Mesothelial cell of epicardium (in vitro differentiated cells): ENCODE results near the gene EFCAB8. TPM values are rescaled to one million over a fixed set of nuclear protein-coding genes. Genes with fewer than 3 reads are reported as not detected.

ENCODE experiments used
- DNase-seq, 2 experiments: peaks; one replicate each; pipeline ENCODE4 v3.0.0; 2021; ENCODE audit warnings: low spot score in 2 of 2; ENCODE audit not compliant: unreplicated experiment in 2 of 2
- H3K27ac Mint-ChIP-seq: 2 replicates; pipeline ENCODE4 v1.8.0; 2021; ENCODE audit warnings: mixed read lengths
- H3K27me3 Mint-ChIP-seq: 2 replicates; pipeline ENCODE4 v1.8.0; 2021; ENCODE audit warnings: low read depth, mixed read lengths
- H3K36me3 Mint-ChIP-seq: 2 replicates; pipeline ENCODE4 v1.8.0; 2021; ENCODE audit warnings: mixed read lengths
- H3K4me1 Mint-ChIP-seq: 2 replicates; pipeline ENCODE4 v1.8.0; 2021; ENCODE audit warnings: mixed read lengths
- H3K4me3 Mint-ChIP-seq: 2 replicates; pipeline ENCODE4 v1.8.0; 2021; ENCODE audit warnings: mild to moderate bottlenecking, moderate library complexity, mixed read lengths
- H3K9me3 Mint-ChIP-seq: 2 replicates; pipeline ENCODE4 v1.8.0; 2021; ENCODE audit warnings: mixed read lengths
- total RNA-seq: library from RNA; stranded (reverse); gene quantifications from 3 replicates; pipeline ENCODE4 v1.2.1, GENCODE V29; 2021
- TF ChIP-seq, protein P1 (sequence below): fragments of 200-600 bp; sonication (generic); IDR thresholded peaks from one replicate; pipeline ENCODE4 v1.5.0; 2021; ENCODE audit warnings: antibody characterized with exemption; ENCODE audit not compliant: unreplicated experiment

Gene EFCAB8
- total RNA-seq, 1 donor from 2014 or later, result 0.47 TPM

DNA sequence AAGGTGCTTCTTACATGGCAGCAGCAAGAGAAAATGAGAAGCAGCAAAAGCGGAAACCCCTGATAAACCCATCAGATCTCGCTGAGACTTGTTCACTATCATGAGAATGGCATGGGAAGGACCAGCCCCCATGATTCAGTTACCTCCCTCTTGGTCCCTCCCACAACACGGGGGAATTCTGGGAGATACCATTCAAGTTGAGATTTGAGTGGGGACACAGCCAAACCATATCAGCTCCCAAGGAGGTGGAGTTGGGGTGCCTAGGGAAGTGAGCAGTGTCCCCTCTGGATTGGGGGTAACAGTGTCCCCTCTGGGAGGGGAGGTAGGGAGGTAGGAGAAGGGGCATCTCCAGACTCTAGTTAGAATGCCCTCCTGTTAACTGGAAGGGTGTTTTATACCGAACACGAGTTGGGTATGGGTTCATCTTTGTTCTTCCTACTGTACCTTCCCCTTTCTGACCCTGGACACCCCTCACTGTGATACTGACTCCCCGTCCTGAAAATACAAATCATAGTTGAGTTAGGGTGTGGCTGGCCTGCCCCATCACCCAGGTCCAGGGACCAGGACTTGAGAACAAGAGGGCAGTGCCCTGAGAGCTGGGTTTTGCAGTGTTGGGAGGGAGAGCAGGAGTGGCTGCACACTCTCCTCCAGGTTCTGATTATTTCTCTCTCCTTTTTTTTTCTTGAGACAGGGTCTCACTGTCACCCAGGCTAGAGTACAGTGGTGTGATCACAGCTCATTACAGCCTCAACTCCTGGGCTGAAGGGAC is 62.0 kb downstream of the EFCAB8 start:
- Mint-ChIP-seq H3K36me3 (no peaks in the 10 kb centered on the region), H3K4me1 (no peaks in the 10 kb centered on the region), H3K27me3 (peaks cover 14% of the 10 kb centered on the region), H3K27ac (no peak overlapping the region), H3K9me3 (no peaks in the 10 kb centered on the region), H3K4me3 (no peak overlapping the region)
- DNase-seq, result no peak
- TF ChIP-seq, protein P1, sequence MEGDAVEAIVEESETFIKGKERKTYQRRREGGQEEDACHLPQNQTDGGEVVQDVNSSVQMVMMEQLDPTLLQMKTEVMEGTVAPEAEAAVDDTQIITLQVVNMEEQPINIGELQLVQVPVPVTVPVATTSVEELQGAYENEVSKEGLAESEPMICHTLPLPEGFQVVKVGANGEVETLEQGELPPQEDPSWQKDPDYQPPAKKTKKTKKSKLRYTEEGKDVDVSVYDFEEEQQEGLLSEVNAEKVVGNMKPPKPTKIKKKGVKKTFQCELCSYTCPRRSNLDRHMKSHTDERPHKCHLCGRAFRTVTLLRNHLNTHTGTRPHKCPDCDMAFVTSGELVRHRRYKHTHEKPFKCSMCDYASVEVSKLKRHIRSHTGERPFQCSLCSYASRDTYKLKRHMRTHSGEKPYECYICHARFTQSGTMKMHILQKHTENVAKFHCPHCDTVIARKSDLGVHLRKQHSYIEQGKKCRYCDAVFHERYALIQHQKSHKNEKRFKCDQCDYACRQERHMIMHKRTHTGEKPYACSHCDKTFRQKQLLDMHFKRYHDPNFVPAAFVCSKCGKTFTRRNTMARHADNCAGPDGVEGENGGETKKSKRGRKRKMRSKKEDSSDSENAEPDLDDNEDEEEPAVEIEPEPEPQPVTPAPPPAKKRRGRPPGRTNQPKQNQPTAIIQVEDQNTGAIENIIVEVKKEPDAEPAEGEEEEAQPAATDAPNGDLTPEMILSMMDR, result no peak

DNA sequence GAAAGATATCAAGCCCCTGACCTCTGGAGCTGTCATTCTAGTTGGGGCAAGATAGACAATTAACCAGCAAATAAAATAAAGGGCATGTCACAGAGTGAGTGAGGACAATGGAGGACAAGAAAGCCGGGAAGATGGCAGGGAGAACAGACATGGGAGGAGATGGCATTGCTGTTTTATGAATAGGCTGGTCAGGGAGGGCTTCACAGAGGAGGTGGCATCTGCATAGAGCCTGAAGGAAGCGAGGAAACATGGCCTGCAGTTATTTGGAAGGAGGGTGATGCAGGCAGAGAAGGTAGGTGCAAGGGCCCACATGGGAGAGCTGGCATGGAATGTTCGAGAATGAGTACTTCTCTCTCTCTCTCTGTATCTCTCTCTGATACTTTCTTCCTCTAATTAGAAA is 63.7 kb downstream of the EFCAB8 start:
- H3K9me3 Mint-ChIP-seq, result no peaks in the 10 kb centered on the region
- H3K4me1 Mint-ChIP-seq, result no peaks in the 10 kb centered on the region
- TF ChIP-seq, protein P1, result no peak
- H3K4me3 Mint-ChIP-seq, result no peak overlapping the region
- no peak overlapping the region for H3K27ac Mint-ChIP-seq
- peaks cover 13% of the 10 kb centered on the region for H3K27me3 Mint-ChIP-seq
- no peaks in the 10 kb centered on the region for H3K36me3 Mint-ChIP-seq
- no peak for DNase-seq

DNA sequence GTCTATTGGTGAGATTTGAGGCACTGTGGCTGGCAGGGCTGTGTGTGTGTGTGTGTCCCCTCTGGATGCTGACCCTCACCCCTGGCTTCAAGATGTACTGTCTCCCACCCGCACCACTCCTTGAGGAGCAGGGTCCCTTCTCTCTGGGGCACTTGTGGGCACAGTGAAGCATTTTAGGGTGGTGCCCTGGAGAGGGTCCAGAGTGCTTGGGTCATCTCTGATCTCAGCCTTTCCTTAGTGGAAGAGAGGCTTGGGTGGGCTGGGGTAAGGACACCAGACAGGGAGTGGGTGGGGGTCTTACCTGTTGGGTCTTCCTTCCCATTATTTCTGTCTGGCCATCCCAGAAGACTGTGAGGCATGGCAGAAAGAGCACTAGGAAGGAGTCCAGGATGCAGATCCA is 66.1 kb downstream of the EFCAB8 start:
- no peak overlapping the region for H3K4me3 Mint-ChIP-seq
- no peaks in the 10 kb centered on the region for H3K9me3 Mint-ChIP-seq
- no peak for DNase-seq
- TF ChIP-seq, protein P1, result no peak
- no peaks in the 10 kb centered on the region for H3K4me1 Mint-ChIP-seq
- no peak overlapping the region for H3K27ac Mint-ChIP-seq
- H3K27me3 Mint-ChIP-seq, result peaks cover 18% of the 10 kb centered on the region
- H3K36me3 Mint-ChIP-seq, result no peaks in the 10 kb centered on the region

DNA sequence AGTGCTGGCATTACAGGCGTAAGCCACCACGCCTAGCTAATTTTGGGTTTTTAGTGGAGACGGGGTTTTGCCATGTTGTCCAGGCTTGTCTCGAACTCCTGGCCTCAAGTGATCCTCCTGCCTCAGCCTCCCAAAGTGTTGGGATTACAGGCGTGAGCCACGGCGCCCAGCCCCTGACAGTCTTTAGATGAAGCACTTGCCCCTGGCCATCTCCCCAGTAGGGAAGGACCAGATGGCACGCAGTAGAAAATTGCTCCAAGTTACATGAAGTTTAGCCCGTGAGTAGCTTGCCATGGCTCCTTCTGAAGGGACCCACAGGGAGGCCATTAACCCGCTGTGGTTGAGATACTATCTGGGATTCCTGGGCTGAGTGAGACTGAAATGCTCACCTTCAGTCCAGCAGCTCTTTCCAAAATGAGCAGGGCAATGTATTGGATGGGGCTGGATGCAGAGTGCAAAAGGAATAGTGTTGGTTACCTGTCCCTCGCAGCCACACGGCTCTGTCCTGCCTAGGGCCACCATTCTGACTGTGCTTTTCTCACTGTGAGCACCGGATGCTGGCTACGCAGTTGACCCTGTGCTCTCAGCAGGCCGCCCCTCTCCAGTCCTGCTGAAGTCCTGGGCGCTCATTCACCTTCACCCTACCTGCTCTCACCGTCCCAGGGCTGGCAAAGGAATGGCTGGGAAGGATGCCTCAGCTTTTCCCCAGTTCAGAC is 66.9 kb downstream of the EFCAB8 start:
- TF ChIP-seq, protein P1, result no peak
- DNase-seq, result no peak
- no peak overlapping the region for H3K4me3 Mint-ChIP-seq
- H3K27ac Mint-ChIP-seq, result no peak overlapping the region
- H3K4me1 Mint-ChIP-seq, result no peaks in the 10 kb centered on the region
- peaks cover 11% of the 10 kb centered on the region for H3K27me3 Mint-ChIP-seq
- H3K9me3 Mint-ChIP-seq, result no peaks in the 10 kb centered on the region
- H3K36me3 Mint-ChIP-seq, result no peaks in the 10 kb centered on the region

- H3K4me1 Mint-ChIP-seq, result no peaks in the 10 kb centered on the region
- H3K4me3 Mint-ChIP-seq, result no peak overlapping the region
- no peak overlapping the region for H3K27ac Mint-ChIP-seq
- no peak for DNase-seq
- H3K9me3 Mint-ChIP-seq, result no peaks in the 10 kb centered on the region
- H3K27me3 Mint-ChIP-seq, result peaks cover 8% of the 10 kb centered on the region
- TF ChIP-seq, protein P1, result no peak
- H3K36me3 Mint-ChIP-seq, result no peaks in the 10 kb centered on the region
Observed at GRCh38 chr20:32929162-32929561, 70.4 kb downstream of the EFCAB8 start.
